Measurements from ENCODE around the gene ACAN.

DNA sequence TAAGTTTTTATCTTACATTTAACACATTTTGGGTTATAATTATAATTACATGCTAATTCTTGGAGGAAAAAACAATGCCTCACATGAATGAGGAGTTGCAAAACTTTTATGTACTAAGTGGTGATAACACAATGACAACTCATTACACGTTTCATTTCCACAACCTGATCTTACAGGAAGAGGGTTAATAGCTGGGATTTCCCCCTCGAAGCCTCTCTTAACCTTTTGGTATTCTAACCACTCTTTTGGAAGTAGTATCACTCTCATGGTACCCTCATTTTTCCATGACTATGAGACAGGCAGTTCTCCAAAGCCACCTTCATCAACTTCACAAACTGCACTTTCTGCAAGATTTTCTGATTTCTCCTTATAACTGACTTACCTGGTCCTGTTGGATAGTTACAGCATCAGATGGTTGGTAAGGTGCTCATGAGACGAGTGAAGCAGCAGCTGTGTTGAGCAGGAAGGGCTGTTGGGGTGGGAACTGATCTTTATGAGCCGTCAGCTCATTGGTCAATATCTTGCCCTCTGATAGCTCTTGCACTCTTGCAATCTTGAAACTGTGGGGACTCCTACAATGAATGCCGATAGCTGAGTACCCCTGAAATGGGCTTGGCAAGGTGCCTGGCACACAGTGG is 41.6 kb downstream of the ACAN start:
- TF ChIP-seq ZNF184 (CRISPR knock-in tag; IDR thresholded peaks at IDR 0.05) = no peak
- no peak for TF ChIP-seq ZFP36 (IDR thresholded peaks at IDR 0.05; ENCODE audit: low read depth, low read length, partially characterized antibody)
- TF ChIP-seq GABPB1 (CRISPR knock-in tag; IDR thresholded peaks at IDR 0.05) = no peak
- no peak for TF ChIP-seq SRF (CRISPR knock-in tag; IDR thresholded peaks at IDR 0.05)
- no peak for TF ChIP-seq GATA2 (CRISPR knock-in tag; IDR thresholded peaks at IDR 0.05)
- TF ChIP-seq CTCF (IDR thresholded peaks at IDR 0.05 in 2 of 3, conservative IDR thresholded peaks at IDR 0.05 in 1 of 3; ENCODE audit: insufficient read depth in 2 of 3, low read depth in 1 of 3, low read length in 3 of 3) = no peak
- no peak for TF ChIP-seq MAFK (IDR thresholded peaks at IDR 0.05; ENCODE audit: low read length)
- no peak for TF ChIP-seq ZNF274 (IDR thresholded peaks at IDR 0.05; ENCODE audit: borderline replicate concordance, low read depth, low read length)
- no peak for TF ChIP-seq PRPF4 (IDR thresholded peaks at IDR 0.05; ENCODE audit: insufficient read depth, low read depth, low read length, poor library complexity, severe bottlenecking)
- no peak for TF ChIP-seq ZNF695 (CRISPR knock-in tag; IDR thresholded peaks at IDR 0.05)
- TF ChIP-seq BRCA1 (IDR thresholded peaks at IDR 0.05) = no peak
- no peak for TF ChIP-seq BRCA1 (CRISPR knock-in tag; IDR thresholded peaks at IDR 0.05)

Data from K562 (cell line).